Panc1 (cell line): Measurements from ENCODE around the gene TMTC1. TPM values are rescaled to one million over a fixed set of nuclear protein-coding genes. Genes with fewer than 3 reads are reported as not detected.

Experiments
- ATAC-seq: fragments of 200-7000 bp; cut with Tn5 transposase; 2 replicates; pipeline ENCODE4 v1.9.1; 2020; ENCODE audit warnings: mild to moderate bottlenecking, moderate library complexity
- BruUV-seq: library from RNA; stranded (reverse); fragments of 400-500 nt; replicated peaks from 2 replicates; lab custom pipeline; 2021; lab: Mats Ljungman, UMichigan
- CTCF ChIA-PET: fragments of 300-600 bp; sonication (Branson Sonifier 250); formaldehyde crosslinking; loops from one replicate; lab custom pipeline; 2022; ENCODE audit warnings: antibody characterized with exemption; lab: Charles Lee
- POLR2A ChIA-PET: fragments of 300-600 bp; sonication (Branson Sonifier 250); formaldehyde crosslinking; loops from one replicate; lab custom pipeline; 2022; ENCODE audit warnings: antibody characterized with exemption; lab: Charles Lee
- DNase-seq: peaks from one replicate; pipeline ENCODE4 v3.0.0-alpha.2; 2010; ENCODE audit warnings: low read depth, low spot score
- H3K27ac ChIP-seq: 2 replicates; pipeline ENCODE4 v1.5.1; 2011; ENCODE audit warnings: mild to moderate bottlenecking, low read length, inconsistent platforms
- H3K27me3 ChIP-seq: fragments of 200-500 bp; sonication (Bioruptor generic); 2 replicates; pipeline ENCODE4 v1.6.0; 2014; ENCODE audit warnings: low read length, inconsistent platforms; ENCODE audit not compliant: control insufficient read depth, insufficient read depth
- H3K36me3 ChIP-seq: fragments of 200-500 bp; sonication (Bioruptor generic); 2 replicates; pipeline ENCODE4 v1.5.1; 2014; ENCODE audit warnings: inconsistent platforms, mild to moderate bottlenecking, low read length, moderate library complexity; ENCODE audit not compliant: control insufficient read depth, insufficient read depth
- H3K4me1 ChIP-seq: 2 replicates; pipeline ENCODE4 v1.5.1; 2011; ENCODE audit warnings: inconsistent platforms, mild to moderate bottlenecking, low read length, moderate library complexity; ENCODE audit not compliant: control insufficient read depth, insufficient read depth
- H3K4me3 ChIP-seq, 2 experiments: 2 replicates each; pipeline ENCODE4 v1.5.1; 2011 to 2012; ENCODE audit warnings: low read depth in 2 of 2, low read length in 2 of 2, mild to moderate bottlenecking in 2 of 2, inconsistent platforms in 1 of 2, moderate library complexity in 1 of 2
- H3K9me3 ChIP-seq: fragments of 200-500 bp; sonication (Bioruptor generic); 2 replicates; pipeline ENCODE4 v1.5.1; 2014; ENCODE audit warnings: low read depth, mild to moderate bottlenecking, inconsistent platforms, low read length, moderate library complexity; ENCODE audit not compliant: control insufficient read depth, insufficient read depth
- CTCF ChIP-seq: fragments of 450-650 bp; IDR thresholded peaks from 2 replicates; pipeline ENCODE4 v1.5.1; 2017; ENCODE audit warnings: mild to moderate bottlenecking
- POLR2AphosphoS5 ChIP-seq: IDR thresholded peaks from 2 replicates; pipeline ENCODE4 v1.6.1; 2012; ENCODE audit warnings: mild to moderate bottlenecking, low read depth, low read length, moderate library complexity
- REST ChIP-seq, 2 experiments: IDR thresholded peaks; 2 replicates each; pipeline ENCODE4 v1.6.1; 2011 to 2012; ENCODE audit warnings: low read depth in 2 of 2, control low read depth in 1 of 2, low read length in 1 of 2, mild to moderate bottlenecking in 1 of 2, moderate library complexity in 1 of 2; ENCODE audit not compliant: insufficient read depth in 1 of 2
- SIN3A ChIP-seq: IDR thresholded peaks from 2 replicates; pipeline ENCODE4 v1.6.1; 2012; ENCODE audit warnings: low read depth, mild to moderate bottlenecking, low read length, moderate library complexity, borderline replicate concordance; ENCODE audit not compliant: insufficient read depth
- TCF7L2 ChIP-seq: IDR thresholded peaks from 2 replicates; pipeline ENCODE4 v1.6.1; 2011; ENCODE audit warnings: mild to moderate bottlenecking, low read depth, low read length, inconsistent platforms
- in situ Hi-C: cut with HindIII; loops from 2 replicates; pipeline ENCODE4 v1.10.0; 2016; ENCODE audit warnings: low sequenced_read_pairs, low pct_unique_long_range_greater_than_20kb
- intact Hi-C: fragments of 100-400 bp; cut with micrococcal nuclease; formaldehyde crosslinking; loops from one replicate; pipeline ENCODE4 v1.10.0; 2022; ENCODE audit not compliant: unreplicated experiment
- total RNA-seq: library from RNA; stranded (reverse); gene quantifications from one replicate; pipeline ENCODE4 v1.2.1, GENCODE V29; 2021; ENCODE audit not compliant: unreplicated experiment

Gene TMTC1
- total RNA-seq, 1 experiment from 2014 or later, result 0.28 TPM

- H3K36me3 ChIP-seq, result no peaks in the 10 kb centered on the region
- ATAC-seq (no peak), DNase-seq (no peak)
- BruUV-seq, result no TSS peak
- peaks cover 5% of the 10 kb centered on the region for H3K27me3 ChIP-seq
- no peak overlapping the region for H3K27ac ChIP-seq
- H3K9me3 ChIP-seq, result no peaks in the 10 kb centered on the region
- H3K4me1 ChIP-seq, result no peaks in the 10 kb centered on the region
- ChIA-PET CTCF (no interaction called here), POLR2A (no interaction called here)
- no peak overlapping the region for H3K4me3 ChIP-seq
- in situ Hi-C loops (no loop called here), intact Hi-C loops (no loop called here)
- TF ChIP-seq CTCF (no peak), TCF7L2 (no peak), REST (IDR thresholded peaks at IDR 0.05; ENCODE audit: insufficient read depth in 1 of 2, low read depth in 2 of 2, low read length in 1 of 2) (no peak), SIN3A (no peak), POLR2AphosphoS5 (no peak)
Observed at GRCh38 chr12:29611906-29612305, 171.8 kb downstream of the TMTC1 start.

- intact Hi-C loops (no loop called here), in situ Hi-C loops (no loop called here)
- CTCF ChIA-PET, result interaction anchor here (0.7 kb wide), 1 partner anchor 68 kb away, joined by 9 read pairs; no protein-coding TSS in a partner anchor
- Histone ChIP-seq H3K4me3 (no peak overlapping the region), H3K27ac (no peak overlapping the region), H3K27me3 (peaks cover 5% of the 10 kb centered on the region), H3K36me3 (no peaks in the 10 kb centered on the region), H3K9me3 (no peaks in the 10 kb centered on the region), H3K4me1 (no peaks in the 10 kb centered on the region)
- ATAC-seq (no peak), DNase-seq (no peak)
- BruUV-seq, result no TSS peak
- TF ChIP-seq SIN3A (no peak), CTCF (no peak), REST (IDR thresholded peaks at IDR 0.05; ENCODE audit: insufficient read depth in 1 of 2, low read depth in 2 of 2, low read length in 1 of 2) (no peak), TCF7L2 (no peak), POLR2AphosphoS5 (no peak)
- POLR2A ChIA-PET, result no interaction called here
Observed at GRCh38 chr12:29610473-29611170, 173.1 kb downstream of the TMTC1 start.
